WTC11 (cell line): ENCODE results near the gene METTL3. TPM values are rescaled to one million over a fixed set of nuclear protein-coding genes. Genes with fewer than 3 reads are reported as not detected.

Experiments used
- ATAC-seq: fragments of 200-7000 bp; cut with Tn5 transposase; 2 replicates; pipeline ENCODE4 v1.10.0; 2021; ENCODE audit warnings: mild to moderate bottlenecking, moderate library complexity
- CTCF ChIA-PET: fragments of 300-600 bp; sonication (Branson Sonifier 250); formaldehyde crosslinking; loops from one replicate; lab custom pipeline; 2021; ENCODE audit warnings: antibody characterized with exemption; lab: Charles Lee
- POLR2A ChIA-PET: fragments of 350-600 bp; sonication (Branson Sonifier 250); formaldehyde crosslinking; loops from one replicate; lab custom pipeline; 2021; ENCODE audit warnings: antibody characterized with exemption; lab: Charles Lee
- DNase-seq: peaks from one replicate; pipeline ENCODE4 v3.0.0; 2021; ENCODE audit warnings: low spot score
- H3K27ac Mint-ChIP-seq: 2 replicates; pipeline ENCODE4 v1.8.0; 2021; ENCODE audit warnings: mixed read lengths
- H3K27me3 Mint-ChIP-seq: 2 replicates; pipeline ENCODE4 v1.8.0; 2021; ENCODE audit warnings: low read depth, mild to moderate bottlenecking, moderate library complexity, mixed read lengths
- H3K36me3 Mint-ChIP-seq: 2 replicates; pipeline ENCODE4 v1.8.0; 2021; ENCODE audit warnings: mixed read lengths
- H3K4me1 Mint-ChIP-seq: 2 replicates; pipeline ENCODE4 v1.8.0; 2022; ENCODE audit warnings: mixed read lengths
- H3K4me3 Mint-ChIP-seq: 2 replicates; pipeline ENCODE4 v1.8.0; 2021; ENCODE audit warnings: mild to moderate bottlenecking, moderate library complexity, mixed read lengths
- H3K9me3 Mint-ChIP-seq: 2 replicates; pipeline ENCODE4 v1.8.0; 2021; ENCODE audit warnings: mixed read lengths
- CREM ChIP-seq: sonication (generic); formaldehyde crosslinking; IDR thresholded peaks from 2 replicates; pipeline ENCODE4 v1.8.1; 2022; ENCODE audit warnings: mild to moderate bottlenecking, missing genetic modification reagents, moderate library complexity
- E2F4 ChIP-seq: sonication (generic); formaldehyde crosslinking; IDR thresholded peaks from 2 replicates; pipeline ENCODE4 v1.8.1; 2022; ENCODE audit warnings: low read depth, mild to moderate bottlenecking, moderate library complexity, missing genetic modification reagents, borderline replicate concordance
- FOXK1 ChIP-seq: sonication (generic); formaldehyde crosslinking; IDR thresholded peaks from 2 replicates; pipeline ENCODE4 v1.8.0; 2022; ENCODE audit warnings: mild to moderate bottlenecking, moderate library complexity, missing genetic modification reagents
- FOXP4 ChIP-seq: sonication (generic); formaldehyde crosslinking; IDR thresholded peaks from 2 replicates; pipeline ENCODE4 v1.8.0; 2022; ENCODE audit warnings: mild to moderate bottlenecking, missing genetic modification reagents
- GABPB1 ChIP-seq: sonication (generic); formaldehyde crosslinking; IDR thresholded peaks from 2 replicates; pipeline ENCODE4 v1.8.1; 2023; ENCODE audit warnings: mild to moderate bottlenecking, missing genetic modification reagents
- HMGXB4 ChIP-seq: sonication (generic); formaldehyde crosslinking; IDR thresholded peaks from 2 replicates; pipeline ENCODE4 v1.8.1; 2023; ENCODE audit warnings: mild to moderate bottlenecking, moderate library complexity, missing genetic modification reagents
- MYBL2 ChIP-seq: sonication (generic); formaldehyde crosslinking; IDR thresholded peaks from 2 replicates; pipeline ENCODE4 v1.8.1; 2023; ENCODE audit warnings: mild to moderate bottlenecking, moderate library complexity, missing genetic modification reagents
- NFYB ChIP-seq: sonication (generic); formaldehyde crosslinking; conservative IDR thresholded peaks from 2 replicates; pipeline ENCODE4 v1.8.0; 2022; ENCODE audit warnings: low read depth, missing genetic modification reagents
- NR1H2 ChIP-seq: sonication (generic); formaldehyde crosslinking; IDR thresholded peaks from 2 replicates; pipeline ENCODE4 v1.9.0; 2021; ENCODE audit warnings: mild to moderate bottlenecking, moderate library complexity, missing genetic modification reagents
- USF2 ChIP-seq: sonication (generic); formaldehyde crosslinking; IDR thresholded peaks from 2 replicates; pipeline ENCODE4 v1.8.1; 2023; ENCODE audit warnings: mild to moderate bottlenecking, missing genetic modification reagents, moderate library complexity
- ZNF219 ChIP-seq: sonication (generic); formaldehyde crosslinking; IDR thresholded peaks from 2 replicates; pipeline ENCODE4 v1.8.0; 2023; ENCODE audit warnings: missing genetic modification reagents, mild to moderate bottlenecking, borderline replicate concordance
- ZNF281 ChIP-seq: sonication (generic); formaldehyde crosslinking; IDR thresholded peaks from 2 replicates; pipeline ENCODE4 v1.8.0; 2023; ENCODE audit warnings: mild to moderate bottlenecking, missing genetic modification reagents
- total RNA-seq: library from RNA; stranded (reverse); gene quantifications from 3 replicates; pipeline ENCODE4 v1.2.3, GENCODE V29; 2021
- TF ChIP-seq, protein P1 (sequence below): fragments of 250-450 bp; sonication (Bioruptor Pico); IDR thresholded peaks from 2 replicates; pipeline ENCODE4 v1.9.0; 2021; ENCODE audit warnings: mild to moderate bottlenecking

Gene METTL3
- total RNA-seq, 1 experiment from 2014 or later = 93.2 TPM

- Mint-ChIP-seq H3K4me1 (peaks cover 19% of the 10 kb centered on the region), H3K27me3 (no peaks in the 10 kb centered on the region), H3K4me3 (no peak overlapping the region), H3K9me3 (no peaks in the 10 kb centered on the region), H3K27ac (peak overlapping the region; percentile 90), H3K36me3 (peaks cover 80% of the 10 kb centered on the region)
- DNase-seq = no peak
- CTCF ChIA-PET = interaction anchor here (0.7 to 1.4 kb wide), 3 partner anchors 16 to 31 kb away, joined by 3 to 4 read pairs (median 4); partner anchors contain the start of genes METTL3, SALL2 and TOX4
- peak; percentile 24; the same call in 1 of the 2 replicates for ATAC-seq
- POLR2A ChIA-PET = interaction anchor here (1.1 to 1.4 kb wide), 2 partner anchors 31 to 32 kb away, joined by 3 read pairs; partner anchors contain the start of gene SALL2
- TF ChIP-seq FOXP4 (CRISPR knock-in tag) (no peak), GABPB1 (CRISPR knock-in tag) (peak; percentile 45; the same call in 1 of the 2 replicates), NR1H2 (CRISPR knock-in tag) (no peak), HMGXB4 (CRISPR knock-in tag) (no peak)
Observed at GRCh38 chr14:21494902-21495762, 16.0 kb downstream of the METTL3 start.

DNA sequence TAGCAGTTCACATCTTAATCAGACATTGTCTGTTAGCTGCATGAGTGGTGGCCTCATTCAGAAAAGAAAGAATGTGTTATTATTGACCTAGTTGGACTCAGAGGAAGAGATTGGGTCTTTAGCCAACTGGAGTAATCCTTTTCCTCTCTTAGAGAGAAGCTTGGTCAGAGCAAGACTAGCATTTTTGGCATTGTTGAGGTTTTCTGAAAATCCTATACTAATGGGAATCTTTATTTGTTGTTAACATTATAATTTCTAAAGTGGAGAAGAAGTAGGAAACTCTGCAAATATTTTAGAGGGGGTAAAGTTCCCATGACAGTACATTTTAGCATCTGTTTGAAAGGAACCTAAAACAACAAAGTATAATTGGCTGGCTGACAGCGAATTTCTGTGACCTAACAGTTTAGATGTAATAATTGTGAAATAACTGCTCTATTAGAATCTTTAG, 24.5 kb downstream of the METTL3 start:
- Mint-ChIP-seq H3K4me1 (no peaks in the 10 kb centered on the region), H3K27me3 (no peaks in the 10 kb centered on the region), H3K36me3 (peaks cover 27% of the 10 kb centered on the region), H3K27ac (no peak overlapping the region), H3K4me3 (no peak overlapping the region), H3K9me3 (no peaks in the 10 kb centered on the region)
- no peak for DNase-seq
- ChIA-PET POLR2A (no interaction called here), CTCF (no interaction called here)
- no peak for ATAC-seq
- TF ChIP-seq USF2 (CRISPR knock-in tag) (no peak), ZNF281 (CRISPR knock-in tag) (no peak), ZNF219 (CRISPR knock-in tag) (no peak)
- TF ChIP-seq, protein P1, sequence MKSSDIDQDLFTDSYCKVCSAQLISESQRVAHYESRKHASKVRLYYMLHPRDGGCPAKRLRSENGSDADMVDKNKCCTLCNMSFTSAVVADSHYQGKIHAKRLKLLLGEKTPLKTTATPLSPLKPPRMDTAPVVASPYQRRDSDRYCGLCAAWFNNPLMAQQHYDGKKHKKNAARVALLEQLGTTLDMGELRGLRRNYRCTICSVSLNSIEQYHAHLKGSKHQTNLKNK = no peak

- ATAC-seq (peak; percentile 99), DNase-seq (peak; percentile 97)
- Mint-ChIP-seq H3K9me3 (no peaks in the 10 kb centered on the region), H3K4me1 (peaks cover 12% of the 10 kb centered on the region), H3K27me3 (no peaks in the 10 kb centered on the region), H3K36me3 (peaks cover 27% of the 10 kb centered on the region), H3K4me3 (peak within 1 kb of the TSS; percentile 100), H3K27ac (peak within 1 kb of the TSS; percentile 99)
- CTCF ChIA-PET = interaction anchor here (0.6 to 3.9 kb wide), 24 partner anchors 11 to 246 kb away, joined by 3 to 21 read pairs (median 3); partner anchors contain the start of genes CHD8, METTL3 and SALL2
- POLR2A ChIA-PET = interaction anchor here (0.7 to 2.0 kb wide), 4 partner anchors 21 to 49 kb away, joined by 4 to 10 read pairs (median 6); partner anchors contain the start of genes CHD8, METTL3 and SALL2
- no peak for TF ChIP-seq E2F4 (CRISPR knock-in tag)
- TF ChIP-seq GABPB1 (CRISPR knock-in tag) = peak; percentile 87
- 0 out of 2 replicates have a peak, but pooled peaks have one; percentile 13 for TF ChIP-seq NFYB
- TF ChIP-seq MYBL2 (CRISPR knock-in tag) = no peak
- TF ChIP-seq CREM (CRISPR knock-in tag) = peak; percentile 95
- TF ChIP-seq FOXK1 (CRISPR knock-in tag) = peak; percentile 98
Observed at GRCh38 chr14:21476925-21477681, 34.0 kb downstream of the METTL3 start, which contains the start of the genes RAB2B and TOX4. TSS of gene RAB2B (minus strand) at chr14:21476959. CDS start at chr14:21476872, 87 bp downstream. TSS of gene TOX4 (plus strand) at chr14:21477195. CDS start at chr14:21477279, 84 bp downstream.
